VCaP (cell line): Measurements from ENCODE around the gene PCDHA4.
A peak's percentile ranks its signal among the peaks of the same experiment; 100 is the strongest.
"Not testable (repeated sequence)": the region's sequence is repeated elsewhere in the genome, so short reads cannot be mapped to it uniquely, and the experiment has no call there.

Experiments
- H3K27ac ChIP-seq: fragments of 450-650 bp; 2 replicates; pipeline ENCODE4 v1.5.1; 2017
- CTCF ChIP-seq: fragments of 450-650 bp; conservative IDR thresholded peaks from 2 replicates; pipeline ENCODE4 v1.5.1; 2017; ENCODE audit warnings: mild to moderate bottlenecking, moderate library complexity

PCDHA4 gene

DNA sequence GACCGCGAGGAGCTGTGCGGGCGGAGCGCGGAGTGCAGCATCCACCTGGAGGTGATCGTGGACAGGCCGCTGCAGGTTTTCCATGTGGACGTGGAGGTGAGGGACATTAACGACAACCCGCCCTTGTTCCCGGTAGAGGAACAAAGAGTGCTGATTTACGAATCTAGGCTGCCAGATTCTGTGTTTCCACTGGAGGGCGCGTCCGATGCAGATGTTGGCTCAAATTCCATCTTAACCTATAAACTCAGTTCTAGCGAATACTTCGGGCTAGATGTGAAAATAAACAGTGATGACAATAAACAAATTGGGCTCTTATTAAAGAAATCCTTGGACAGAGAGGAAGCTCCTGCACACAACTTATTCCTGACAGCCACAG, 21.5 kb downstream of the PCDHA4 start:
- H3K27ac ChIP-seq = no peak overlapping the region

DNA sequence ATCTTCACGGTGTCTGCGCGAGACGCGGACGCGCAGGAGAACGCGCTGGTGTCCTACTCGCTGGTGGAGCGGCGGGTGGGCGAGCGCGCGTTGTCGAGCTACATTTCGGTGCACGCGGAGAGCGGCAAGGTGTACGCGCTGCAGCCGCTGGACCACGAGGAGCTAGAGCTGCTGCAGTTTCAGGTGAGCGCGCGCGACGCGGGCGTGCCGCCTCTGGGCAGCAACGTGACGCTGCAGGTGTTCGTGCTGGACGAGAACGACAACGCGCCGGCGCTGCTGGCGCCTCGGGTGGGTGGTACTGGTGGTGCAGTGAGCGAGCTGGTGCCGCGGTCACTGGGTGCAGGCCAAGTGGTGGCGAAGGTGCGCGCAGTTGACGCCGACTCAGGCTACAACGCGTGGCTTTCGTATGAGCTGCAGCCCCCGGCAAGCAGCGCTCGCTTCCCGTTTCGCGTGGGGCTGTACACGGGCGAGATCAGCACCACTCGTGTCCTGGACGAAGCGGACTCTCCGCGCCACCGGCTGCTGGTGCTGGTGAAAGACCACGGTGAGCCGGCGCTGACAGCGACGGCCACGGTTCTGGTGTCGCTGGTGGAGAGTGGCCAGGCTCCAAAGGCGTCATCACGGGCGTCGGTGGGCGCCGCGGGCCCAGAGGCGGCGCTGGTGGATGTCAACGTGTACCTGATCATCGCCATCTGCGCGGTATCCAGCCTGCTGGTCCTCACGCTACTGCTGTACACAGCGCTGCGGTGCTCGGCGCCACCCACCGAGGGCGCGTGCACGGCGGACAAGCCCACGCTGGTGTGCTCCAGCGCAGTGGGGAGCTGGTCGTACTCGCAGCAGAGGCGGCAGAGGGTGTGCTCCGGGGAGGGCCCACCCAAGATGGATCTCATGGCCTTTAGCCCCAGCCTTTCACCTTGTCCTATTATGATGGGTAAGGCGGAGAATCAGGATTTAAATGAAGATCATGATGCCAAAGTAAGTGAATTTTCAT, 22.9 kb downstream of the PCDHA4 start:
- H3K27ac ChIP-seq = not testable (repeated sequence)

More for the DNA sequence above, 21.5 kb downstream of the PCDHA4 start:
- no peak for TF ChIP-seq CTCF

- TF ChIP-seq CTCF = 0 out of 2 replicates have a peak, but pooled peaks have one; percentile 24
- H3K27ac ChIP-seq = no peak within 1 kb of the TSS
Observed at GRCh38 chr5:140833993-140834392, 27.1 kb downstream of the PCDHA4 start, which contains the start of gene PCDHA7. Gene PCDHA7 (plus strand): TSS chr5:140834269. CDS start chr5:140834384, 115 bp downstream.

DNA sequence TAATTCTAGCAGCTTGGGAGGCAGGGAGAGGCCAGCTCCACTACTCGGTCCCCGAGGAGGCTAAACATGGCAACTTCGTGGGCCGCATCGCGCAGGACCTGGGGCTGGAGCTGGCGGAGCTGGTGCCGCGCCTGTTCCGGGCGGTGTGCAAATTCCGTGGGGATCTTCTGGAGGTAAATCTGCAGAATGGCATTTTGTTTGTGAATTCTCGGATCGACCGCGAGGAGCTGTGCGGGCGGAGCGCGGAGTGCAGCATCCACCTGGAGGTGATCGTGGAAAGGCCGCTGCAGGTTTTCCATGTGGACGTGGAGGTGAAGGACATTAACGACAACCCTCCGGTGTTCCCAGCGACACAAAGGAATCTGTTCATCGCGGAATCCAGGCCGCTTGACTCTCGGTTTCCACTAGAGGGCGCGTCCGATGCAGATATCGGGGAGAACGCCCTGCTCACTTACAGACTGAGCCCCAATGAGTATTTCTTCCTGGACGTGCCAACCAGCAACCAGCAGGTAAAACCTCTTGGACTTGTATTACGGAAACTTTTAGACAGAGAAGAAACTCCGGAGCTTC, 27.7 kb downstream of the PCDHA4 start:
- not testable (repeated sequence) for H3K27ac ChIP-seq

DNA sequence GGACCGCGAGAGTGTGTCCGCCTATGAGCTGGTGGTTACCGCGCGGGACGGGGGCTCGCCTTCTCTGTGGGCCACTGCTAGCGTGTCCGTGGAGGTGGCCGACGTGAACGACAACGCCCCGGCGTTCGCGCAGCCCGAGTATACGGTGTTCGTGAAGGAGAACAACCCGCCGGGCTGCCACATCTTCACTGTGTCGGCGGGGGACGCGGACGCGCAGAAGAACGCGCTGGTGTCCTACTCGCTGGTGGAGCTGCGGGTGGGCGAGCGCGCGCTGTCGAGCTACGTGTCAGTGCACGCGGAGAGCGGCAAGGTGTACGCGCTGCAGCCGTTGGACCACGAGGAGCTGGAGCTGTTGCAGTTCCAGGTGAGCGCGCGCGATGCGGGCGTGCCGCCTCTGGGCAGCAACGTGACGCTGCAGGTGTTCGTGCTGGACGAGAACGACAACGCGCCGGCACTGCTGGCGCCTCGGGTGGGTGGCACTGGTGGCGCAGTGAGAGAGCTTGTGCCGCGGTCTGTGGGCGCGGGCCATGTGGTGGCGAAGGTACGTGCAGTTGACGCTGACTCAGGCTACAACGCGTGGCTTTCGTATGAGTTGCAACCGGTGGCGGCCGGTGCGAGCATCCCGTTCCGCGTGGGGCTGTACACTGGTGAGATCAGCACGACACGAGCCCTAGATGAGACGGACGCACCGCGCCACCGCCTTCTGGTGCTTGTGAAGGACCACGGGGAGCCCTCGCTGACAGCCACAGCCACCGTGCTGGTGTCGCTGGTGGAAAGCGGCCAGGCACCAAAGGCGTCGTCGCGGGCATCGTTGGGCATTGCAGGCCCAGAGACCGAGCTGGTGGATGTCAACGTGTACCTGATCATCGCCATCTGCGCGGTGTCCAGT, 29.0 kb downstream of the PCDHA4 start:
- TF ChIP-seq CTCF = no peak
- no peak overlapping the region for H3K27ac ChIP-seq

- TF ChIP-seq CTCF = peak; percentile 40
- no peak within 1 kb of the TSS for H3K27ac ChIP-seq
Observed at GRCh38 chr5:140840978-140841962, 34.4 kb downstream of the PCDHA4 start, which contains the start of gene PCDHA8. Gene PCDHA8 (plus strand): TSS chr5:140841187. CDS start chr5:140841322, 135 bp downstream.

DNA sequence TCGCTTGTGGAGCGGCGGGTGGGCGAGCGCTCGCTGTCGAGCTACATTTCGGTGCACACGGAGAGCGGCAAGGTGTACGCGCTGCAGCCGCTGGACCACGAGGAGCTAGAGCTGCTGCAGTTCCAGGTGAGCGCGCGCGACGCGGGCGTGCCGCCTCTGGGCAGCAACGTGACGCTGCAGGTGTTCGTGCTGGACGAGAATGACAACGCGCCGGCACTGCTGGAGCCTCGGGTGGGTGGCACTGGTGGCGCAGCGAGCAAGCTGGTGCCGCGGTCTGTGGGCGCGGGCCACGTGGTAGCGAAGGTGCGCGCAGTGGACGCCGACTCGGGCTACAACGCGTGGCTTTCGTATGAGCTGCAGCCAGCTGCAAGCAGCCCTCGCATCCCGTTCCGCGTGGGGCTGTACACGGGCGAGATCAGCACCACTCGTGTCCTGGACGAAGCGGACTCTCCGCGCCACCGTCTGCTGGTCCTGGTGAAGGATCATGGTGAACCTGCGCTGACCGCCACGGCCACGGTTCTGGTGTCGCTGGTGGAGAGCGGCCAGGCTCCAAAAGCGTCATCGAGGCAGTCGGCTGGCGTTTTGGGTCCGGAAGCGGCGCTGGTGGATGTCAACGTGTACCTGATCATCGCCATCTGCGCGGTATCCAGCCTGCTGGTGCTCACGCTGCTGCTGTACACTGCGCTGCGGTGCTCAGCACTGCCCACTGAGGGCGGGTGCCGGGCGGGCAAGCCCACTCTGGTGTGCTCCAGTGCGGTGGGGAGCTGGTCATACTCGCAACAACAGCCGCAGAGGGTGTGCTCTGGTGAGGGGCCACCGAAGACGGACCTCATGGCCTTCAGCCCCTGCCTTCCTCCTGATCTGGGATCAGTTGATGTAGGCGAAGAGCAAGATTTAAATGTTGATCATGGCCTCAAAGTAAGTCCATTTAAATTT, 36.2 kb downstream of the PCDHA4 start:
- TF ChIP-seq CTCF = no peak
- H3K27ac ChIP-seq = no peak overlapping the region

DNA sequence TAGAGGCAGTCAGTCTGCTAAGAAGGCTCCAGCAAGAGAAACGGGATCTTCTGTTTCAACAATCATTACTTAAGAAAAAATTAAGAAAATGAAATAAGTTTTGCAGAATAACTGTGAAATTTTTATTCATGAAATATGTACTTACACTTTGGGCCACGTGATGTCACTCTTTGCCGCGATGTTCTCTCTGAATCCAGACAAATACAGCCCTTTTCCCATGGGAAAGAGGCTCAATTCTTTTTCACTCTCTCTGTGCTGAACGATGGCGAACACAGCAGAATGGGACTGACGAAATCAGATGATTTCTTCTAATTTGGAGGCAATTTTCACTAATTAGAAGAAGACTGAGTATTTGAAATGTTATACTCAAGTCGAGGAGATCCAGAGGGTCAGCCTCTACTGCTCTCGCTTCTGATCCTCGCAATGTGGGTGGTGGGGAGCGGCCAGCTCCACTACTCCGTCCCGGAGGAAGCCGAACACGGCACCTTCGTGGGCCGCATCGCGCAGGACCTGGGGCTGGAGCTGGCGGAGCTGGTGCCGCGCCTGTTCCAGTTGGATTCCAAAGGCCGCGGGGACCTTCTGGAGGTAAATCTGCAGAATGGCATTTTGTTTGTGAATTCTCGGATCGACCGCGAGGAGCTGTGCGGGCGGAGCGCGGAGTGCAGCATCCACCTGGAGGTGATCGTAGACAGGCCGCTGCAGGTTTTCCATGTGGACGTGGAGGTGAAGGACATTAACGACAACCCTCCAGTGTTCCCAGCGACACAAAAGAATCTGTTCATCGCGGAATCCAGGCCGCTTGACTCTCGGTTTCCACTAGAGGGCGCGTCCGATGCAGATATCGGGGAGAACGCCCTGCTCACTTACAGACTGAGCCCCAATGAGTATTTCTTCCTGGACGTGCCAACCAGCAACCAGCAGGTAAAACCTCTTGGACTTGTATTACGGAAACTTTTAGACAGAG, 41.6 kb downstream of the PCDHA4 start, which contains the start of gene PCDHA9:
Gene PCDHA9 (plus strand): TSS at position 244 of the 964 bp plus-strand sequence. CDS start 114 bp downstream, at position 358.
- not testable (repeated sequence) for H3K27ac ChIP-seq

GRCh38 chr5:140849831-140850634, 43.2 kb downstream of the PCDHA4 start:
- H3K27ac ChIP-seq = not testable (repeated sequence)
